Mesothelial cell of epicardium (in vitro differentiated cells): Measurements from ENCODE around the gene KIAA1328. TPM values are rescaled to one million over a fixed set of nuclear protein-coding genes. Genes with fewer than 3 reads are reported as not detected.

Experiments
- DNase-seq, 2 experiments: peaks; one replicate each; pipeline ENCODE4 v3.0.0; 2021; ENCODE audit warnings: low spot score in 2 of 2; ENCODE audit not compliant: unreplicated experiment in 2 of 2
- H3K27ac Mint-ChIP-seq: 2 replicates; pipeline ENCODE4 v1.8.0; 2021; ENCODE audit warnings: mixed read lengths
- H3K27me3 Mint-ChIP-seq: 2 replicates; pipeline ENCODE4 v1.8.0; 2021; ENCODE audit warnings: low read depth, mixed read lengths
- H3K36me3 Mint-ChIP-seq: 2 replicates; pipeline ENCODE4 v1.8.0; 2021; ENCODE audit warnings: mixed read lengths
- H3K4me1 Mint-ChIP-seq: 2 replicates; pipeline ENCODE4 v1.8.0; 2021; ENCODE audit warnings: mixed read lengths
- H3K4me3 Mint-ChIP-seq: 2 replicates; pipeline ENCODE4 v1.8.0; 2021; ENCODE audit warnings: mild to moderate bottlenecking, moderate library complexity, mixed read lengths
- H3K9me3 Mint-ChIP-seq: 2 replicates; pipeline ENCODE4 v1.8.0; 2021; ENCODE audit warnings: mixed read lengths
- CTCF ChIP-seq: fragments of 200-600 bp; sonication (generic); IDR thresholded peaks from one replicate; pipeline ENCODE4 v1.5.0; 2021; ENCODE audit warnings: antibody characterized with exemption; ENCODE audit not compliant: unreplicated experiment
- total RNA-seq: library from RNA; stranded (reverse); gene quantifications from 3 replicates; pipeline ENCODE4 v1.2.1, GENCODE V29; 2021

KIAA1328 gene
- total RNA-seq, 1 donor from 2014 or later: 20.8 TPM

GRCh38 chr18:36825526-36825925, 3.4 kb upstream of the KIAA1328 start:
- TF ChIP-seq CTCF: no peak
- Mint-ChIP-seq H3K36me3 (peaks cover 27% of the 10 kb centered on the region), H3K9me3 (peaks cover 4% of the 10 kb centered on the region), H3K4me3 (no peak overlapping the region), H3K27me3 (no peaks in the 10 kb centered on the region), H3K4me1 (peaks cover 19% of the 10 kb centered on the region), H3K27ac (no peak overlapping the region)
- DNase-seq: no peak

GRCh38 chr18:36826556-36826955, 2.4 kb upstream of the KIAA1328 start:
- H3K4me1 Mint-ChIP-seq: peaks cover 25% of the 10 kb centered on the region
- no peak for DNase-seq
- no peak overlapping the region for H3K27ac Mint-ChIP-seq
- no peaks in the 10 kb centered on the region for H3K27me3 Mint-ChIP-seq
- no peak for TF ChIP-seq CTCF
- H3K4me3 Mint-ChIP-seq: no peak overlapping the region
- H3K9me3 Mint-ChIP-seq: peaks cover 4% of the 10 kb centered on the region
- H3K36me3 Mint-ChIP-seq: peaks cover 25% of the 10 kb centered on the region

DNA sequence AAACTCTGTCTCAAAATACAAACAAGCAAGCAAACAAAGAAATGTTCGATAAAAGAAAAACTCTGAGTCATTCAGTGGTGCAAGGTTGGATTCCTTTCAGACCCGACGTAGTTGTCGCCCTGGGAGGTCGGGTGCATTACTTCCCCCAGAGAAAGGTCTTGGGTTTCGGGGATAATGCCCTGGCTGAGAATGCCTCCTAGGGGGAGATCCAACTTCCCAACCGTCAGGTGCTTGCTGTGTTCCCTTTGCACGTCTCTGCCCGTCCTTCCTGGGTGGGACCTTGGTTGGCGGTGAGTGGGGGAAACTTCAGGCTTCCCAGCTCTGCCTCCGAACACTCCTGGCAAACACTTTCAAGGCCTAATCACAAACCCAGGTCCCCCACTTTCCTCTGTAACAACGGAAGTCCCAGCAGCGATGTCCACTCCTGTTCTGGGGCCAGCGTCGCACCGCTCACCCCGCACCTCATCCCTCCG, 734 bp upstream of the KIAA1328 start:
- no peak for DNase-seq
- peak overlapping the region; percentile 97 for H3K4me3 Mint-ChIP-seq
- H3K27ac Mint-ChIP-seq: peak overlapping the region; percentile 96
- peaks cover 19% of the 10 kb centered on the region for H3K36me3 Mint-ChIP-seq
- H3K27me3 Mint-ChIP-seq: no peaks in the 10 kb centered on the region
- peaks cover 4% of the 10 kb centered on the region for H3K9me3 Mint-ChIP-seq
- TF ChIP-seq CTCF: no peak
- peaks cover 26% of the 10 kb centered on the region for H3K4me1 Mint-ChIP-seq

- no peak for TF ChIP-seq CTCF
- peak in 1 of 2 experiments; percentile 18 for DNase-seq
- no peaks in the 10 kb centered on the region for H3K27me3 Mint-ChIP-seq
- H3K27ac Mint-ChIP-seq: peak overlapping the region; percentile 84
- peak overlapping the region; percentile 97 for H3K4me3 Mint-ChIP-seq
- peaks cover 9% of the 10 kb centered on the region for H3K36me3 Mint-ChIP-seq
- H3K9me3 Mint-ChIP-seq: peaks cover 4% of the 10 kb centered on the region
- peaks cover 26% of the 10 kb centered on the region for H3K4me1 Mint-ChIP-seq
These were observed 633 bp downstream of the KIAA1328 start for GRCh38 chr18:36829362-36830157.

- H3K27ac Mint-ChIP-seq: peak overlapping the region; percentile 84
- peak overlapping the region; percentile 97 for H3K4me3 Mint-ChIP-seq
- H3K27me3 Mint-ChIP-seq: no peaks in the 10 kb centered on the region
These were observed 1.2 kb downstream of the KIAA1328 start for GRCh38 chr18:36830158-36830495.

More at GRCh38 chr18:36830158-36830495, 1.2 kb downstream of the KIAA1328 start:
- TF ChIP-seq CTCF: no peak
- DNase-seq: no peak
- Mint-ChIP-seq H3K36me3 (peaks cover 6% of the 10 kb centered on the region), H3K4me1 (peaks cover 26% of the 10 kb centered on the region), H3K9me3 (peaks cover 4% of the 10 kb centered on the region)
